ENCODE measurements around the gene COBL. TPM values are rescaled to one million over a fixed set of nuclear protein-coding genes. Genes with fewer than 3 reads are reported as not detected.
"Not testable (repeated sequence)": the region's sequence is repeated elsewhere in the genome, so short reads cannot be mapped to it uniquely, and the experiment has no call there.

Gene COBL
- total RNA-seq, 2 donors from 2014 or later: 1.4 to 1.6 TPM

DNA sequence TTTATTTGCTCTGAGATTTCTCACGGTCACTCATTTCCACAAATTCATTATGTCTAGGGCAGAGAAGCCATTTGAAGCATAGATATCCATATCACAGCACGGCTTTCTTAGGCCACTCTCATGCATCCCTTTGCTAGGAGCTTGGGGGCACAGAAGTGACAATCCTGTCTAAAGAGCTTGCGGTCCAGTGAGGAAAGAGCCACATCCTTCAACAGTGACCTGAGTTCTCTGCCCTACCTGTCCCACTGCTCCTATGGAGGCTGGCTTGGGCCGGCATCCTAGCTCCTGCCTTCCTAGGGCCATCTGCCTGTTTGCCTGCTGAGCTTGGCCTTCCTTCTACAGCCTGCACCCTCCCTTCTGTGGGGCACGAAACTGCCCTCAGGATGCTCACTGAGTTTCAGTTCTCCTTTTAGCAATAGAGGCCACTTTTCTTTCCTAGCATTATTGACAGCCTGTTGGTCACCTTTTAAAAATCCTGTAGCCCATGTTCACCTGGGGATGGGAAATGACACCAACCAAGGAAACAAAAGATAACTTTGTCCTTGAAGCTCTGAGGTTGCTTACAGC is 321.8 kb downstream of the COBL start:
- Histone ChIP-seq H3K36me3 (no peaks in the 10 kb centered on the region), H3K4me1 (ENCODE audit: control insufficient read depth in 1 of 2, low read depth in 2 of 2) (no peaks in the 10 kb centered on the region), H3K9me3 (no peaks in the 10 kb centered on the region), H3K4me3 (no peak overlapping the region), H3K27ac (no peak overlapping the region), H3K27me3 (replicated peaks; ENCODE audit: insufficient read depth) (no peaks in the 10 kb centered on the region)
- ATAC-seq (ENCODE audit: insufficient number of reproducible peaks, low FRiP score, low read depth) (no peak), DNase-seq (ENCODE audit: low spot score) (no peak)
- no peak for TF ChIP-seq CTCF (IDR thresholded peaks at IDR 0.05)

DNA sequence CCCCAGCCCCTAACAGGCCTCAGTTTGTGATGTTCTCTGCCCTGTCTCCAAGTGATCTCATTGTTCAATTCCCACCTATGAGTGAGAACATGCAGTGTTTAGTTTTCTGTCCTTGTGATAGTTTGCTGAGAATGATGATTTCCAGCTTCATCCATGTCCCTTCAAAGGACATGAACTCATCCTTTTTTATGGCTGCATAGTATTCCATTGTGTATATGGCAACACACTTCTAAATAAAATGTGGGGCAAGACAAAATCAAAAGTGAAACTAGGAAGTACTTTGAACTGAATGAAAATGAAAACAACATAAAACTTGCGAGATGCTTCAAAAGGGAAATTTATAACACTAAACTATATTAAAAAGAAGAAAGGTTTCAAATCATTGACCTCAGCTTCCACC is 326.4 kb downstream of the COBL start:
- not testable (repeated sequence) for H3K4me1 ChIP-seq (ENCODE audit: control insufficient read depth in 1 of 2, low read depth in 2 of 2); H3K27ac ChIP-seq; H3K9me3 ChIP-seq; DNase-seq (ENCODE audit: low spot score); H3K4me3 ChIP-seq; H3K36me3 ChIP-seq; ATAC-seq (ENCODE audit: insufficient number of reproducible peaks, low FRiP score, low read depth); H3K27me3 ChIP-seq (replicated peaks; ENCODE audit: insufficient read depth)

DNA sequence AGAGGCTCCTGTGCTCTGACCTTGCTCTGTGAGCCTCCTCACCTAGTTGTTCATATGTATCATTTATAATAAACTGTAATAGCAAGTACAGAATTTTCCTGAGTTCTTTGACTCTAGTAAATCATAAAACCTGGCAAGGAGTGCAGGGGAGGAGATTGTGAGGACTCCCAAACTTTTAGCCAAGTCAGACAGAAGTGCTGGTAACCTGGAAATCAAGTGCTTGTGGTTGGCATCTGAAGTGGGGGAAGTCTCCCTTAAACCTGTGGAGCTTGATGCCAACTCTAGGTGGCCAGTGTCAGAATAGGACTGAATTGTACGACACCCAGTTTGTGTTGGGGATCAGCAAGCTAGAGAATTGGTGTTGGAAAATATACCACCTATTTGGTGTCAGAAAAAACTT is 327.6 kb downstream of the COBL start:
- H3K36me3 ChIP-seq: no peaks in the 10 kb centered on the region
- no peaks in the 10 kb centered on the region for H3K27me3 ChIP-seq (replicated peaks; ENCODE audit: insufficient read depth)
- ATAC-seq (ENCODE audit: insufficient number of reproducible peaks, low FRiP score, low read depth) (no peak), DNase-seq (ENCODE audit: low spot score) (no peak)
- H3K4me3 ChIP-seq: no peak overlapping the region
- no peak for TF ChIP-seq CTCF (IDR thresholded peaks at IDR 0.05)
- no peak overlapping the region for H3K27ac ChIP-seq
- no peaks in the 10 kb centered on the region for H3K9me3 ChIP-seq
- no peaks in the 10 kb centered on the region for H3K4me1 ChIP-seq (ENCODE audit: control insufficient read depth in 1 of 2, low read depth in 2 of 2)

DNA sequence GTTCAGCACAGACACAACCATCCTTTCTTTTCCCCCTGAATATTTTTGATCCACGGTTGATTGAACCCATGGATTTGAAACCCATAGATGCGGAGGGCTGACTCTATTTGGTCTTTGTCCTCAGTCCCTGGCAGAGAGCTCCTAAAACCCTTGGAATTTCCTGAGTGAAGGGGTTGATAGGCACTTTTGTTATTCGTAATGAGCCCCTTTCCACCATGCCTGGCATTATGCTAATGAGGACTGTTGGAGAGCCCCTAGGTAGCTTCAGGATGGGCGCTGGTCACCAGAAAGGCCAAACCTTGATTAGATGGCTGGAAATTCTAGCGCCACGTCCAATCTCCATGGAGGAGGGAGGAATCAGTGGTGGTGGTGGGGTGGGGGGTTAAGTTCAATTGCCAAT is 328.1 kb downstream of the COBL start:
- Histone ChIP-seq H3K9me3 (no peaks in the 10 kb centered on the region), H3K36me3 (no peaks in the 10 kb centered on the region), H3K4me3 (no peak overlapping the region), H3K27me3 (replicated peaks; ENCODE audit: insufficient read depth) (no peaks in the 10 kb centered on the region), H3K27ac (no peak overlapping the region), H3K4me1 (ENCODE audit: control insufficient read depth in 1 of 2, low read depth in 2 of 2) (no peaks in the 10 kb centered on the region)
- ATAC-seq (ENCODE audit: insufficient number of reproducible peaks, low FRiP score, low read depth): no peak
- DNase-seq (ENCODE audit: low spot score): no peak
- no peak for TF ChIP-seq CTCF (IDR thresholded peaks at IDR 0.05)

- H3K9me3 ChIP-seq: no peaks in the 10 kb centered on the region
- no peaks in the 10 kb centered on the region for H3K27me3 ChIP-seq (replicated peaks; ENCODE audit: insufficient read depth)
- ATAC-seq (ENCODE audit: insufficient number of reproducible peaks, low FRiP score, low read depth): no peak
- DNase-seq (ENCODE audit: low spot score): no peak
- H3K27ac ChIP-seq: no peak overlapping the region
- no peaks in the 10 kb centered on the region for H3K4me1 ChIP-seq (ENCODE audit: control insufficient read depth in 1 of 2, low read depth in 2 of 2)
- no peak for TF ChIP-seq CTCF (IDR thresholded peaks at IDR 0.05)
- no peaks in the 10 kb centered on the region for H3K36me3 ChIP-seq
- no peak overlapping the region for H3K4me3 ChIP-seq
These were observed 331.5 kb downstream of the COBL start for GRCh38 chr7:50985096-50985495.

- Histone ChIP-seq H3K27ac (no peak overlapping the region), H3K36me3 (no peaks in the 10 kb centered on the region), H3K9me3 (no peaks in the 10 kb centered on the region), H3K4me1 (ENCODE audit: control insufficient read depth in 1 of 2, low read depth in 2 of 2) (no peaks in the 10 kb centered on the region), H3K27me3 (replicated peaks; ENCODE audit: insufficient read depth) (no peaks in the 10 kb centered on the region), H3K4me3 (no peak overlapping the region)
- no peak for DNase-seq (ENCODE audit: low spot score)
- no peak for TF ChIP-seq CTCF (IDR thresholded peaks at IDR 0.05)
- no peak for ATAC-seq (ENCODE audit: insufficient number of reproducible peaks, low FRiP score, low read depth)
These were observed 332.8 kb downstream of the COBL start for GRCh38 chr7:50983850-50984249.

Data from thoracic aorta (tissue), 2 donors.